ENCODE measurements around the gene CCDC120.

CCDC120 gene

GRCh38 chrX:49064303-49064702 is 5.5 kb downstream of the CCDC120 start:
- DNase-seq: no peak

- DNase-seq: no peak
Measured at GRCh38 chrX:49064735-49065134, 5.9 kb downstream of the CCDC120 start.

- no peak for DNase-seq
Measured at GRCh38 chrX:49066278-49066677, 7.5 kb downstream of the CCDC120 start.

- DNase-seq: no peak
Measured at GRCh38 chrX:49066690-49067089, 7.9 kb downstream of the CCDC120 start.

- no peak for DNase-seq
Measured at GRCh38 chrX:49067285-49068120, 8.7 kb downstream of the CCDC120 start.

- no peak for DNase-seq
Measured at GRCh38 chrX:49069038-49069437, 10.2 kb downstream of the CCDC120 start.

- no peak for DNase-seq
Measured at GRCh38 chrX:49070988-49071387, 12.2 kb downstream of the CCDC120 start.

GRCh38 chrX:49071877-49072711 is 13.3 kb downstream of the CCDC120 start:
- no peak for DNase-seq

- DNase-seq: no peak
Measured at GRCh38 chrX:49072712-49073095, 13.9 kb downstream of the CCDC120 start.

GRCh38 chrX:49073601-49074575 is 15.1 kb downstream of the CCDC120 start, which contains the start of gene PRAF2:
Gene PRAF2, minus strand, starts transcription at chrX:49074002. Its CDS starts 15 bp downstream, at chrX:49073987.
- peak; percentile 92 for DNase-seq

GRCh38 chrX:49075347-49075746 is 16.5 kb downstream of the CCDC120 start:
- DNase-seq: no peak

GRCh38 chrX:49077941-49078340 is 19.1 kb downstream of the CCDC120 start:
- DNase-seq: no peak

- peak; percentile 79 to 80 for DNase-seq
Measured at GRCh38 chrX:49079489-49080428, 21.0 kb downstream of the CCDC120 start, which contains the start of gene WDR45. Gene WDR45, minus strand, starts transcription at chrX:49079887. Its CDS starts 1,792 bp downstream, at chrX:49078095.

- no peak for DNase-seq
Measured at GRCh38 chrX:49082271-49082871, 23.6 kb downstream of the CCDC120 start.

- no peak for DNase-seq
Measured at GRCh38 chrX:49089553-49089952, 30.8 kb downstream of the CCDC120 start.

GRCh38 chrX:49096419-49096818 is 37.6 kb downstream of the CCDC120 start:
- DNase-seq: no peak

GRCh38 chrX:49100704-49101628 is 42.2 kb downstream of the CCDC120 start:
- DNase-seq: peak; percentile 92

GRCh38 chrX:49101629-49101984 is 42.8 kb downstream of the CCDC120 start:
- no peak for DNase-seq

- DNase-seq: no peak
Measured at GRCh38 chrX:49102190-49102589, 43.4 kb downstream of the CCDC120 start.

GRCh38 chrX:49103637-49104036 is 44.8 kb downstream of the CCDC120 start:
- no peak for DNase-seq

All from CD4-positive, alpha-beta T cell treated with Interleukin-1 beta for 1 hour (primary cell).